ENCODE results near the gene ROCK1. TPM values are rescaled to one million over a fixed set of nuclear protein-coding genes. Genes with fewer than 3 reads are reported as not detected.

The ROCK1 gene
- polyA plus RNA-seq, 1 of the 3 experiments (the other 2 are of a cell fraction) = 4.9 TPM

GRCh38 chr18:21099442-21099841, 12.2 kb downstream of the ROCK1 start:
- no peaks in the 10 kb centered on the region for H3K9me3 ChIP-seq
- 97% methylated on average over 6 of the region's 9 CpGs for WGBS (ENCODE audit: low lambda C conversion rate)

GRCh38 chr18:21096760-21097159, 14.9 kb downstream of the ROCK1 start:
- no peak for DNase-seq
- Histone ChIP-seq H3K4me2 (no peak overlapping the region), H3K27me3 (ENCODE audit: insufficient read depth) (no peaks in the 10 kb centered on the region), H3K4me3 (ENCODE audit: low read depth in 2 of 2, low read length in 1 of 2) (no peak overlapping the region), H3K79me2 (ENCODE audit: insufficient read depth) (peaks cover 100% of the 10 kb centered on the region), H3K4me1 (ENCODE audit: control insufficient read depth in 1 of 2, insufficient read depth in 2 of 2, low read depth in 1 of 2, low read length in 1 of 2) (peaks cover 0 to 2% of the 10 kb centered on the region in 2 experiments; a peak in 1 of 4 replicates), H3K27ac (ENCODE audit: low read depth in 2 of 2, low read length in 1 of 2) (no peak overlapping the region), H3K9ac (no peak overlapping the region), H3K36me3 (replicated peaks in 1 of 2; ENCODE audit: control insufficient read depth in 1 of 2, insufficient read depth in 2 of 2, low read length in 1 of 2) (peaks cover 0 to 4% of the 10 kb centered on the region in 2 experiments), H2AFZ (ENCODE audit: low read depth) (no peak overlapping the region), H3F3A (replicated peaks; ENCODE audit: insufficient read depth) (peaks cover 4% of the 10 kb centered on the region), H4K20me1 (ENCODE audit: insufficient read depth) (peaks cover 94% of the 10 kb centered on the region), H3K9me2 (no peaks in the 10 kb centered on the region), H3K9me3 (no peaks in the 10 kb centered on the region)
- CTCF ChIA-PET = no interaction called here
- TF ChIP-seq JUND (IDR thresholded peaks at IDR 0.05) (no peak), FOXM1 (IDR thresholded peaks at IDR 0.05; ENCODE audit: low read depth) (no peak), PBX3 (IDR thresholded peaks at IDR 0.05) (no peak)
- POLR2A ChIA-PET = no interaction called here
- 94% methylated on average over 2 of the region's 2 CpGs for WGBS (ENCODE audit: low lambda C conversion rate)

More at GRCh38 chr18:21099442-21099841, 12.2 kb downstream of the ROCK1 start:
- CTCF ChIA-PET = no interaction called here
- POLR2A ChIA-PET = no interaction called here
- no peaks in the 10 kb centered on the region for H3K27me3 ChIP-seq (ENCODE audit: insufficient read depth)
- no peak overlapping the region for H2AFZ ChIP-seq (ENCODE audit: low read depth)
- no peak for DNase-seq
- peaks cover 0 to 4% of the 10 kb centered on the region in 2 experiments for H3K36me3 ChIP-seq (replicated peaks in 1 of 2; ENCODE audit: control insufficient read depth in 1 of 2, insufficient read depth in 2 of 2, low read length in 1 of 2)
- no peak overlapping the region for H3K9ac ChIP-seq
- peaks cover 4% of the 10 kb centered on the region for H3F3A ChIP-seq (replicated peaks; ENCODE audit: insufficient read depth)
- no peak overlapping the region for H3K4me3 ChIP-seq (ENCODE audit: low read depth in 2 of 2, low read length in 1 of 2)
- H3K4me2 ChIP-seq = no peak overlapping the region
- peaks cover 0 to 2% of the 10 kb centered on the region in 2 experiments; a peak in 1 of 4 replicates for H3K4me1 ChIP-seq (ENCODE audit: control insufficient read depth in 1 of 2, insufficient read depth in 2 of 2, low read depth in 1 of 2, low read length in 1 of 2)
- H3K9me2 ChIP-seq = no peaks in the 10 kb centered on the region
- H3K79me2 ChIP-seq (ENCODE audit: insufficient read depth) = peaks cover 100% of the 10 kb centered on the region
- H3K27ac ChIP-seq (ENCODE audit: low read depth in 2 of 2, low read length in 1 of 2) = no peak overlapping the region
- H4K20me1 ChIP-seq (ENCODE audit: insufficient read depth) = peaks cover 91% of the 10 kb centered on the region
- TF ChIP-seq GATA2 (CRISPR knock-in tag; IDR thresholded peaks at IDR 0.05) (no peak), RCOR1 (IDR thresholded peaks at IDR 0.05; ENCODE audit: low read length) (no peak), MEF2A (IDR thresholded peaks at IDR 0.05; ENCODE audit: borderline replicate concordance, low read depth) (no peak), TEAD4 (IDR thresholded peaks at IDR 0.05; ENCODE audit: borderline replicate concordance, insufficient read depth) (no peak), USF2 (IDR thresholded peaks at IDR 0.05; ENCODE audit: borderline replicate concordance, low read depth, low read length) (no peak), NFIC (IDR thresholded peaks at IDR 0.05; ENCODE audit: borderline replicate concordance) (no peak), RXRA (IDR thresholded peaks at IDR 0.05; ENCODE audit: borderline replicate concordance, low read depth) (no peak), IRF3 (IDR thresholded peaks at IDR 0.05; ENCODE audit: low read depth, low read length) (no peak), RAD21 (IDR thresholded peaks at IDR 0.05; ENCODE audit: low read length) (no peak), ELF1 (IDR thresholded peaks at IDR 0.05) (no peak), JUND (IDR thresholded peaks at IDR 0.05) (no peak), SIN3A (IDR thresholded peaks at IDR 0.05; ENCODE audit: borderline replicate concordance, low read depth, low read length) (no peak), EZH2phosphoT487 (IDR thresholded peaks at IDR 0.05; ENCODE audit: borderline replicate concordance, low read depth) (no peak), GABPA (IDR thresholded peaks at IDR 0.05; ENCODE audit: low read depth) (no peak), PBX3 (IDR thresholded peaks at IDR 0.05) (no peak), NRF1 (IDR thresholded peaks at IDR 0.05; ENCODE audit: low read depth, low read length) (no peak)
